HL-60/S4 (cell line): Measurements from ENCODE around the gene LMAN2L.

Experiments
- in situ Hi-C: fragments of 300-500 bp; cut with MboI; formaldehyde crosslinking; loops from 2 replicates; pipeline ENCODE4 v1.14.3; 2022; ENCODE audit warnings: low sequenced_read_pairs

LMAN2L gene

GRCh38 chr2:96760986-96761832 is 21.3 kb upstream of the LMAN2L start:
- in situ Hi-C loops, result no loop called here

DNA sequence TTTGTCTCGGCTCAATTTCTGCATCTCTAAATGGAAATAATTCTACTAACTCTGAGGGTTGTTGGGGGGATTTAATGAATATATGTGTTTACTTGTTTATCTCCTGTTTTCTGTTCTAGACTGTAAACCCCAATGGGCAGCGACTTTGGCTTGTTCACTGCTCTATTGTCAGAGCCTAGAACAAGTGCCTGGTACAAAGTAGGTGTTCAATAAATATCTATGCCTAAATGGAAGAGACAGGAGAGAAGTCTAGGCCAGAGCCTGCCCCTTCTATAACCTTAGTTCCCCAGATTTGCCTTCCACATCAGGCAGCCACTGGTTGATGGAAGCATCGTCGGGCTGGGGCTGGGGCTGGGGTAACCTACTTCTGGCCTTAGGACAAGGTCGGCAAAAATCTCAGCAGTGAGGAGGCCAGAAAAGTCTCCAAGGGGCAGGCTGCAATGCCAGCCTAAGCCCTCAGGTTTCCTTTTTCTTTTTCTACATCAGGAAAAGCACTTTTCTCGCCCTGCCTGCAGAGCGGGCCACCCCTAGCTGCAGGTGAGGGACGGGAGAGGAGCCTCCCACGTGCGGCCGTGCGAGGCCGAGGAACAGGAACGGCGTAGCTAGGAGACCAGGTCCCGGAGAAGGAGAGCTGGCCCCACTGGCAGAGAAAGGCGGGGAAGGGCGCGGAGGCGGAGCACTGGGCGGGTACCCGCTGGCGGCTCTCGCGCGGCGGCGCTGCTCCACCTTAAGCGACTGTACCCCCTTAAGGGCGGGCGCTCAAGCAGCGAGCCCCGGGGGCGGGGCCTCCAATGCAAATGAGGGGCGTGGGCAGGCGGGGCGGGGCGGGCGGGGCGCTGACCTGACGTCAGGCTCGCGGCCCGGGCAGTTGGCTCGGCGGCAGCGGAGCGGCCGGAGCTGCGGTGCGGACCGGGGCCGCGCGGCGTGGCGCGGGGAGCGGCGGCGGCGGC is 20.4 kb upstream of the LMAN2L start, which contains the start of gene CNNM4:
Gene CNNM4 (plus strand): TSS at position 867 of the 950 bp plus-strand sequence. CDS start 98 bp downstream, outside the sequence.
- in situ Hi-C loops, result no loop called here

DNA sequence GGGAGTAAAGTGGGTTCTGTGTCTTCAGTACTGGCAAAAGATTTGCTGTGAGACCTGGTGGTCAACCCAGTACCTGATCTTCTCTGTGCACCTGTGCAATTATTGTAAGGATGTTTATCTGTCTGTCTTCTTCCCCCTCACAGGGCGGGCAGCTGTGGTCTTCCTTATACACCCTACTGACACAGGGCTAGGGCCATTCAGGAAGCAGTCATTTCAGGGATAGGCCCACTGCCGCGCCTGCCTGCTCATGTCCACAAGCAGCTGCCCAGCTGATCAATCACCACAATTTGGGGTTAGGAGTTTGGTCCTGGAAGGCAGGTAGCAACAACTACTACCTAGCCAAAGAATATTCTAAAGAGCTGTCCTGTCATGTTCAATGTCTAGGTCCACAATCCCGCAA is 19.7 kb upstream of the LMAN2L start:
- in situ Hi-C loops, result no loop called here

DNA sequence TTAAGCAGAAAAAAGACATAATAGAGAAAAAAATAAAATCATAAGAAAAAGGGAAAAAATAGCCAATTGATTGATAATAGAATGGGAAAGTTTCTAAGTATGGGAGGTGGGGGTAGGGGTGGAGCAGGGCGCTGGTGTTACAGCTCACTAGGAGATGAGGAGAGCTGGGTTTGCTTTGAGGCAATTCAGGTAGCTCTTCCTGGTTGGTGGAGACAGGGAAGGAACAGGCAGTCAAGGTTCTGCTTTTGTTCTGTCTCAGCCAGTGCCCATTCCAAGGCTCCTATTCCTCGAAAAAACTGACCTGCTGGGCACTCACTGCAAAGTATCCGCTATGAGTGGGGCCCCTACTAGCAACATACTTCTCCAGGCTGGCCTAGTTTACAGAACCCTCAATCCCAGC is 19.1 kb upstream of the LMAN2L start:
- in situ Hi-C loops, result no loop called here

DNA sequence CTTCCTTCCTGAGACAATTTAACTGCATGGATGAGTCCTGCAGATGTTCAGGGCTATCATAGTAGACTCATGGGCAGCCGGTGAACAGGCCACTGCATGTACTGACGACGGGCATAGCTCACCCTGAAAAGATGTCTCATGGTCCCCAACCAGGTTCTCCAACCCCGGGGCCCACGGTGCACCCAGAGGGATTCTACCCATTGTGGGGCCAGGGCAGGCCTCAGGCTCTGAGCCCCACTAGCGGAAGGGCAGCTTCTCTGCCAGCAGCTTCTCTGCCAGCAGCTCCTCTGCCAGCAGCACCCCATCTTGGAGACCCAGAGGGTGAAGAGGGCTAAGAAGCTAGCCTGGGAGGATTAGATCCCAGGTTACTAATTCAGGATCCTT is 17.6 kb upstream of the LMAN2L start:
- in situ Hi-C loops, result no loop called here

- in situ Hi-C loops, result no loop called here
These were observed 17.1 kb upstream of the LMAN2L start for GRCh38 chr2:96756788-96757476.

GRCh38 chr2:96754317-96754716 is 14.5 kb upstream of the LMAN2L start:
- in situ Hi-C loops, result no loop called here

DNA sequence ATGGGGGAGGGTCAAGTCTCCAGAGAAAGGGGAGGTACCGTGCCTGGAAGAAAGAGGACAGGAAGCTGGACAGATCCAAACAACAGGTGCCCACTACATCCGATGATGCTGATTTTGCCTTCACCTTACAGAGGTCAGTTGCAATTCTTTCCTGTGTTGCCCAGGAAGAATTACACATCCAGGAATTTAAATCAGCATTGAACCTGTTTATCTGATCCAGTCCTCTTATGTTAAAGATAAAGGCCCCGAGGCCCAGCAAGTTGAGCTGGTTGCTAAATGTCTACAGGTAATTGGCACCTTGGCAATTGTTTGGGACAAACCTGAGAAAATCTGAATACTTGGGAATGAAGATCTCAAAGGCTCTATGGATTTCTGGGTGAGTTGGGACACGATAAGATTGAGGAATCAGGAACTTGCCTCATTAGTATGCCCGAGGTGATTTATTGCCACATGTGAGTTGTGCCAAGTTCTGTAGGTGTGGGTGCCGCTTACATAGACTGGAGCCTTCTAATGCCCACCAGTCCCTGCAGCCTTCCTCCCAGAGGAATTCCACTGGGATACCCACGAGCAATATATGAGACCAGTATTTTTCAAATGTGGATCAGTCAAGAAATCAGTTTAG is 13.9 kb upstream of the LMAN2L start:
- in situ Hi-C loops, result no loop called here

DNA sequence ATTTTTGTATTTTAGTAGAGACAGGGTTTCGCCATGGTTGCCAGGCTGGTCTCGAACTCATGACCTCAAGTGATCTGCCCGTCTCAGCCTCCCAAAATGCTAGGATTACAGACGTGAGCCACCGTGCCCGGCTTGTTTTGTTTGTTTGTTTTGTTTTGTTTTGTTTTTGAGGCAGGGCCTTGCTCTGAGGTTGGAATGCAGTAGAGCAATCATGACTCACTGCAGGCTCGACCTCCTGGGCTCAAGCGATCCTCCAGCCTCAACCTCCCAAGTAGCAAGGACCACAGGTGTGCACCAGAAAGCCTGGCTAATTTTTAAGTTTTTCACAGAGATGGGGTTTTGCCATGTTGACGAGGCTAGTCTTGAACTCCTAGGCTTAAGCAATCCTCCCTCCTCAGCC is 11.9 kb upstream of the LMAN2L start:
- in situ Hi-C loops, result no loop called here

- in situ Hi-C loops, result no loop called here
These were observed 7.3 kb upstream of the LMAN2L start for GRCh38 chr2:96747061-96747617.

DNA sequence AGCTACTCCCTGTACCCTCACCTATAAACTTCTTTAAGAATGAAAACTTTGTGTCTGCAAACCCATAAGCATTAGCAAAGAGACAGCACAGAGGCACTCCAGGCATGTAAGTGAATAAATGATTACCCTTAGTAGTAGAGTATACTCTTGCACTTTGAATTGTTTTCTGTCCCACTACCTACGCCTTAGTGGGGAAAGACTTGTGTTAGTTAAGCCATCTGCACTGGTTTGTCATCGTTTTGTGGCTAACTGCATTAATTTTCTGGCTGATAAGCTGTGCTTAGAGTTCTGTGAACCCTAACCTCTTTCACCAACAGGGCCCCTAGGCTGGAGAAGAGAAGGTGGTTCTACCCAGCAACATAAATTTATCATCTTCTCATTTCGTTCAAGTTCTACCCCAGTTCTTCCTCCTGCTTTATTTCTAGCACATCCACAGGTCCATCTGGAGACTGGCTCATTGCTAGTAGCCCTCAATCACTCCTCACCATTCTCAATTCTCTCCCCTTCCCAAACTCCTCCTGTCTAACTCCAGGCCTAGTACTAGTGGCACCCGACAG is 710 bp downstream of the LMAN2L start:
- in situ Hi-C loops, result no loop called here

DNA sequence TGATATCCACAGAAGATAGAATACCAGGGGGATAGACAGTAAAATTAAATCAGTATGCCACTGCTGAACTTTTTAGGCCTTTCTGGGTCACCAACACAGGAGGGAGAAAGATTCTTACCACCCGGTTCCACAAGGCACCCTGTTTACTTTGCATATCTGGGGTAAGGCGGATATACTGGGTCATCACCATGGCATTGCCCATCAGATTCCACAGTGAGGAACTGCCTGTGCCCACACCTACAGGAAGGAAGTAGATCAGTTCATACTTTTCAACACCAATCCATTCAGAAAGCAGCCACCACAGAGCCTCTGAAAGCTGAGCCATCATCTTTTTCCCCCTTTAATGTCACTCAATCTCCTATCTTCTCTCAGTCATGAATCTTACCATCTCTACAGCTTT is 2.0 kb downstream of the LMAN2L start:
- in situ Hi-C loops, result no loop called here

DNA sequence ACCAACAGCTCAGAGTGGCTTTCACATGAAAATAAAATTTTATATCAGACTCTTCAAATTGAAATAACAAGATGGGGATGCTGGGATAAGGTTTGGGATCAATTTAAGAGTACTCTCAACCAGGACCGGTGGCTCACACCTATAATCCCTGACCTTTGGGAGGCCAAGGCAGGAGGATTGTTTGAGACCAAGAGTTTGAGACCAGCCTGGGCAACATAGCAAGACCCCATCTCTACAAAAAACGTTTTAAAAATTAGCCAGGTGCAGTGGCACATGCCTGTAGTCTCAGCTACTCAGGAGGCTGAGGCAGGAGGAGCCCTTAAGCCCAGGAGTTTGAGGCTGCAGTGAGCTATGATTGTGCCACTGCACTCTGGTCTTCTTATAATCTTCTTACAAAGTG is 2.6 kb downstream of the LMAN2L start:
- in situ Hi-C loops, result no loop called here

DNA sequence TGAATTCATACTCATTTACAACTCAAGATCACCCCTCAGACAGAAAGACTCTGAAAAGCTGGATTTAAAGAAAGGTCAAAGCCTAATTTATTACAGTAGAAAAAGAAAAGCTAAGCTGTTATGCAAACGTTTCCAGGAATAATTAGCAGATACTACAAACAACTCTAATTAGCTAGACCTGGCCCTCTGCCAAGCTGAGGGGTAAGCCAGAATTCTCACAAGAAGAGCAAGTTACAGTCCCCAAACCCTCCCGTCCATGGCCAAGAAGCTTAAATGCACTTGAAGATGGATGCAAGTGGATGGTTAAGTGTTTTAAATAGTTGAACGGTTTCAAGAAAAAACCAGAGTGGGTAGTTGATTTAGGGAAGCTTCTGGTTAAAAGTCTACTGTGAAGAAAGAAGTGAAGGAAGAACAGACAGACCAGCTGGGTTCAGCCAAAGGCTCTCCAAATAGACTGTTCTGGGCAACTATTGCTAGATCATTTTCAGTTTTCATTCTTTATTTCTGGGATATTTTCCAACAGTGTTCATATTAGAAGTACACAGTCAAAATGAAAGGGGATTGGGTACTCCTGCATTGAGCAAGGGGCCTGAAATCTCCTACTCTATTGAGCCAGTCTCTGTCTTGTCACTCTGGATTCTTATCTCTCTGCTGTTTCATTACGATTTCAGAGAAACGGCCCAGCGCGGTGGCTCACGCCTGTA is 4.8 kb downstream of the LMAN2L start:
- in situ Hi-C loops, result no loop called here

DNA sequence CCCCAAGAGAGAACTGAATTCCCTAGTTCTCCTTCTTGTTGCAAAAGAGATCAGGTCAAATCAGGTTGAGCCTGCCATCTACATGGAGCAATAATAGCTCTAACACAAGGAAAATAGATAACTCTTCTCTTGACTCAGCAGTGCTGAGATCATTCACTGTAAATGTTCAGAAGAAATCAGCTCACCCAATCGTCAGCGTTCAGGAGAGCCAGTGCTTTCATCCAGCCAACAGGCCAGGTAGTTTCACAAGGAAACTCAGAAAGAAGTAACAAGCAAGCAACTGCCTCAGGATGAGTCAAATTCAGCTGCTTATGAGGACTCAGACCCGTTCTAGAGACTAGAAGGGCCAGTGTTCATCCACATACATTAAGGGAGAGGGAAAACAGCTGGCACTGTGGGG is 5.9 kb downstream of the LMAN2L start:
- in situ Hi-C loops, result no loop called here

GRCh38 chr2:96730212-96730611 is 9.7 kb downstream of the LMAN2L start:
- in situ Hi-C loops, result no loop called here

GRCh38 chr2:96729748-96730147 is 10.1 kb downstream of the LMAN2L start:
- in situ Hi-C loops, result no loop called here

- in situ Hi-C loops, result no loop called here
These were observed 12.4 kb downstream of the LMAN2L start for GRCh38 chr2:96727431-96727830.

- in situ Hi-C loops, result no loop called here
These were observed 13.7 kb downstream of the LMAN2L start for GRCh38 chr2:96726131-96726530.

DNA sequence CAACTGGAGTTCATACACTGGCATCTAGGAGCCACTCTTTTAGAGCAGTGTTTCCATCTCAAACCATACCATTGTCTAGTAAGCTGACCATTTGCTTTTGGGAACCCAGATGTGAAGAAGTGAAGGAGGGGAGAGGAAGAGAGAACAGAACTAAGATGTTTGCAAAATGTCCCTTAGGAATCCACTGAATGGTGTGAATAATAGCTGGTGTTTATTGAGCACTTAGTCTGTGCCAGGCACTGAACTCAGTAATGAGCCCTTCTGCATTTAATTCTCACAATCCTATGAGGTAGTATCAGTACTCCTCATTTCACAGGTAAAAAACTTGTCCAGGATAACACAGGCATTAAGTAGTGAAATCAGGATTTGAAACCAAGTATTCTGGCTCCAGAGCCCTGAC is 23.5 kb downstream of the LMAN2L start:
- in situ Hi-C loops, result no loop called here
